Spleen (tissue), 7 donors: ENCODE data around the gene SRGAP2B.
"Not testable (repeated sequence)": the region's sequence is repeated elsewhere in the genome, so short reads cannot be mapped to it uniquely, and the experiment has no call there.

Source experiments
- CTCF ChIP-seq, 11 experiments: fragments of 200-600 bp in 7 of 11; fragments of 450-650 bp in 4 of 11; sonication (generic) in 4 of 11; IDR thresholded peaks in 8 of 11; conservative IDR thresholded peaks in 3 of 11; 1 replicate in 7 of 11; 2 replicates in 4 of 11; pipeline versions ENCODE4 v1.4.0 to v1.8.0; 2016 to 2021; ENCODE audit warnings: antibody characterized with exemption in 11 of 11, inconsistent platforms in 4 of 11, mild to moderate bottlenecking in 1 of 11
- POLR2AphosphoS5 ChIP-seq, 3 donors: sonication (generic); formaldehyde crosslinking; IDR thresholded peaks; one replicate each; pipeline ENCODE4 v1.5.1; 2017; ENCODE audit warnings: antibody characterized with exemption in 3 of 3
- donor health status: DM: no; HTN: no; CAD: no; lungs with moderate emphysema.
- donor health status: DM: no; HTN: no; CAD: no.
- donor health status: DM: no; HTN: no; CAD: no.

GRCh38 chr1:145005142-145005541, 90.0 kb downstream of the SRGAP2B start:
- not testable (repeated sequence) for TF ChIP-seq CTCF (IDR thresholded peaks at IDR 0.05 in 8 of 11, conservative IDR thresholded peaks at IDR 0.05 in 3 of 11); POLR2AphosphoS5 (IDR thresholded peaks at IDR 0.05)
